Measurements from ENCODE around the gene JAM3. TPM values are rescaled to one million over a fixed set of nuclear protein-coding genes. Genes with fewer than 3 reads are reported as not detected.

The JAM3 gene
- total RNA-seq, 1 experiment from 2014 or later = 1.5 TPM

GRCh38 chr11:134043821-134044420 lies 25.0 kb upstream of the JAM3 start:
- Mint-ChIP-seq H3K4me3 (ENCODE audit: unreplicated experiment) (no peak overlapping the region), H3K27me3 (ENCODE audit: insufficient read depth, unreplicated experiment) (peaks cover 27% of the 10 kb centered on the region), H3K4me1 (ENCODE audit: low read depth, unreplicated experiment) (no peaks in the 10 kb centered on the region), H3K36me3 (ENCODE audit: insufficient read depth, unreplicated experiment) (no peaks in the 10 kb centered on the region), H3K9me3 (ENCODE audit: unreplicated experiment) (no peaks in the 10 kb centered on the region), H3K27ac (ENCODE audit: unreplicated experiment) (no peak overlapping the region)
- TF ChIP-seq CTCF (IDR thresholded peaks at IDR 0.05; ENCODE audit: insufficient read depth in 1 of 2, low read depth in 1 of 2, low read length in 1 of 2, severe bottlenecking in 1 of 2, unreplicated experiment in 1 of 2) = no peak
- ChIA-PET POLR2A (no interaction called here), CTCF (no interaction called here)
- no peaks in the 10 kb centered on the region for H3K36me3 ChIP-seq (ENCODE audit: control insufficient read depth, insufficient read depth, low read length)
- H3K27me3 ChIP-seq (replicated peaks; ENCODE audit: control insufficient read depth, insufficient read depth, low read length) = no peaks in the 10 kb centered on the region; the same call in 1 of the 2 replicates
- DNase-seq = no peak
- H3K9me3 ChIP-seq = no peaks in the 10 kb centered on the region
- intact Hi-C loops (cut with micrococcal nuclease; ENCODE audit: unreplicated experiment) = no loop called here
- no peaks in the 10 kb centered on the region for H3K4me1 ChIP-seq
- no peak overlapping the region for H3K4me3 ChIP-seq (ENCODE audit: low read depth, low read length)
- BruUV-seq (replicated peaks) = no TSS peak

- Mint-ChIP-seq H3K36me3 (ENCODE audit: insufficient read depth, unreplicated experiment) (no peaks in the 10 kb centered on the region), H3K9me3 (ENCODE audit: unreplicated experiment) (no peaks in the 10 kb centered on the region), H3K4me3 (ENCODE audit: unreplicated experiment) (no peak overlapping the region), H3K4me1 (ENCODE audit: low read depth, unreplicated experiment) (no peaks in the 10 kb centered on the region), H3K27me3 (ENCODE audit: insufficient read depth, unreplicated experiment) (peaks cover 29% of the 10 kb centered on the region), H3K27ac (ENCODE audit: unreplicated experiment) (no peak overlapping the region)
- H3K27me3 ChIP-seq (replicated peaks; ENCODE audit: control insufficient read depth, insufficient read depth, low read length) = no peaks in the 10 kb centered on the region; the same call in 1 of the 2 replicates
- H3K4me3 ChIP-seq (ENCODE audit: low read depth, low read length) = no peak overlapping the region
- no peaks in the 10 kb centered on the region for H3K9me3 ChIP-seq
- BruUV-seq (replicated peaks) = no TSS peak
- DNase-seq = no peak
- CTCF ChIA-PET = interaction anchor here (0.5 kb wide), 1 partner anchor 33 kb away, joined by 5 read pairs; no protein-coding TSS in a partner anchor
- POLR2A ChIA-PET = no interaction called here
- intact Hi-C loops (cut with micrococcal nuclease; ENCODE audit: unreplicated experiment) = loop anchor here (1.0 kb wide), 1 partner anchor 117 kb away; no protein-coding TSS in a partner anchor
- no peaks in the 10 kb centered on the region for H3K4me1 ChIP-seq
- no peak for TF ChIP-seq CTCF (IDR thresholded peaks at IDR 0.05; ENCODE audit: insufficient read depth in 1 of 2, low read depth in 1 of 2, low read length in 1 of 2, severe bottlenecking in 1 of 2, unreplicated experiment in 1 of 2)
- no peaks in the 10 kb centered on the region for H3K36me3 ChIP-seq (ENCODE audit: control insufficient read depth, insufficient read depth, low read length)
Observed at GRCh38 chr11:134044514-134045284, 24.2 kb upstream of the JAM3 start.

GRCh38 chr11:134045799-134046635 lies 22.9 kb upstream of the JAM3 start:
- peak in 1 of 2 experiments; percentile 31 for DNase-seq

More at GRCh38 chr11:134045799-134046635, 22.9 kb upstream of the JAM3 start:
- CTCF ChIA-PET = interaction anchor here (1.1 to 1.9 kb wide), 2 partner anchors 8 to 118 kb away, joined by 3 to 19 read pairs; no protein-coding TSS in a partner anchor
- Histone ChIP-seq H3K27me3 (replicated peaks; ENCODE audit: control insufficient read depth, insufficient read depth, low read length) (no peaks in the 10 kb centered on the region; the same call in 1 of the 2 replicates), H3K4me1 (peaks cover 4% of the 10 kb centered on the region; the same call in 1 of the 2 replicates), H3K4me3 (ENCODE audit: low read depth, low read length) (no peak overlapping the region), H3K9me3 (no peaks in the 10 kb centered on the region), H3K36me3 (ENCODE audit: control insufficient read depth, insufficient read depth, low read length) (no peaks in the 10 kb centered on the region)
- H3K27me3 Mint-ChIP-seq (ENCODE audit: insufficient read depth, unreplicated experiment) = peaks cover 23% of the 10 kb centered on the region
- no peaks in the 10 kb centered on the region for H3K4me1 Mint-ChIP-seq (ENCODE audit: low read depth, unreplicated experiment)
- peak; percentile 17 to 51 for TF ChIP-seq CTCF (IDR thresholded peaks at IDR 0.05; ENCODE audit: insufficient read depth in 1 of 2, low read depth in 1 of 2, low read length in 1 of 2, severe bottlenecking in 1 of 2, unreplicated experiment in 1 of 2)
- no peak overlapping the region for H3K27ac Mint-ChIP-seq (ENCODE audit: unreplicated experiment)
- no peaks in the 10 kb centered on the region for H3K9me3 Mint-ChIP-seq (ENCODE audit: unreplicated experiment)
- BruUV-seq (replicated peaks) = no TSS peak
- no peaks in the 10 kb centered on the region for H3K36me3 Mint-ChIP-seq (ENCODE audit: insufficient read depth, unreplicated experiment)
- intact Hi-C loops (cut with micrococcal nuclease; ENCODE audit: unreplicated experiment) = loop anchor here (1.0 kb wide), 1 partner anchor 119 kb away; no protein-coding TSS in a partner anchor
- POLR2A ChIA-PET = no interaction called here
- no peak overlapping the region for H3K4me3 Mint-ChIP-seq (ENCODE audit: unreplicated experiment)
